Measurements from ENCODE around the gene SLC35F3.

- TF ChIP-seq, protein P1, sequence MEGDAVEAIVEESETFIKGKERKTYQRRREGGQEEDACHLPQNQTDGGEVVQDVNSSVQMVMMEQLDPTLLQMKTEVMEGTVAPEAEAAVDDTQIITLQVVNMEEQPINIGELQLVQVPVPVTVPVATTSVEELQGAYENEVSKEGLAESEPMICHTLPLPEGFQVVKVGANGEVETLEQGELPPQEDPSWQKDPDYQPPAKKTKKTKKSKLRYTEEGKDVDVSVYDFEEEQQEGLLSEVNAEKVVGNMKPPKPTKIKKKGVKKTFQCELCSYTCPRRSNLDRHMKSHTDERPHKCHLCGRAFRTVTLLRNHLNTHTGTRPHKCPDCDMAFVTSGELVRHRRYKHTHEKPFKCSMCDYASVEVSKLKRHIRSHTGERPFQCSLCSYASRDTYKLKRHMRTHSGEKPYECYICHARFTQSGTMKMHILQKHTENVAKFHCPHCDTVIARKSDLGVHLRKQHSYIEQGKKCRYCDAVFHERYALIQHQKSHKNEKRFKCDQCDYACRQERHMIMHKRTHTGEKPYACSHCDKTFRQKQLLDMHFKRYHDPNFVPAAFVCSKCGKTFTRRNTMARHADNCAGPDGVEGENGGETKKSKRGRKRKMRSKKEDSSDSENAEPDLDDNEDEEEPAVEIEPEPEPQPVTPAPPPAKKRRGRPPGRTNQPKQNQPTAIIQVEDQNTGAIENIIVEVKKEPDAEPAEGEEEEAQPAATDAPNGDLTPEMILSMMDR (IDR thresholded peaks at IDR 0.05; ENCODE audit: insufficient read depth, low read depth, low read length) = no peak
- no peak for TF ChIP-seq EZH2 (IDR thresholded peaks at IDR 0.05; ENCODE audit: insufficient read depth, low read length)
Measured at GRCh38 chr1:233975486-233975885, 71.0 kb downstream of the SLC35F3 start.

Data from astrocyte (in vitro differentiated cells and primary cell).